Central memory CD4-positive, alpha-beta T cell (primary cell): ENCODE results near the gene ZMYND8.
"Not testable (repeated sequence)": the region's sequence is repeated elsewhere in the genome, so short reads cannot be mapped to it uniquely, and the experiment has no call there.

Experiments
- DNase-seq: peaks from one replicate; pipeline ENCODE4 v3.0.0; 2022

ZMYND8 gene

DNA sequence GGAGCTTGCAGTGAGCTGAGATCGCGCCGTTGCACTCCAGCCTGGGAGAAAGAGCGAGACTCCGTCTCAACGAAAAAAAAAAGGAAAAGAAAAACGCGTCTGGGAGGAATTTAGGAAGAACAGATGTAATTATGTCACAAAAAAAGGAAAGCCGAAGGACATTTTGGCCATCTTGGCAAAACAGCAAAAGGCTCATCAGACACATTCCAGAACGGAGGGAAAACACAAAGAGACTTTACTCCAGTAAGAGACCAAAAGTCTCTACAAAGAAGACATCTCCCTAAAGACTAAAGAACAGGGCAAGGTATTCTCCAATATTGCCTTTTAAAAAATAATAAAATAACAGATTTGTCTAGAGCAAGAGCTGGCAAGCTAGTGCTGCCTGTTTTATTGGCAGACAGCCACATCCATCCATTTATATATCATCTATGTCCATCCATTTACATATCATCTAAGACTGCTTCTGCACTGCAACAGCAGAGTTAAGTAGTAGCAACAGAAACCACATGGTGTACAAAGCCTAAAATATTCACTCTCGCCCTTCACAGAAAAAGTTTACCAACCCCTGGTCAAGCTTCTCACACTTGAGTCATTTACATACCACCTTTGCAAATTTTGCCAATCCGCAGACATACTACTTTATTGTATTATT lies 133.9 kb downstream of the ZMYND8 start:
- no peak for DNase-seq

DNA sequence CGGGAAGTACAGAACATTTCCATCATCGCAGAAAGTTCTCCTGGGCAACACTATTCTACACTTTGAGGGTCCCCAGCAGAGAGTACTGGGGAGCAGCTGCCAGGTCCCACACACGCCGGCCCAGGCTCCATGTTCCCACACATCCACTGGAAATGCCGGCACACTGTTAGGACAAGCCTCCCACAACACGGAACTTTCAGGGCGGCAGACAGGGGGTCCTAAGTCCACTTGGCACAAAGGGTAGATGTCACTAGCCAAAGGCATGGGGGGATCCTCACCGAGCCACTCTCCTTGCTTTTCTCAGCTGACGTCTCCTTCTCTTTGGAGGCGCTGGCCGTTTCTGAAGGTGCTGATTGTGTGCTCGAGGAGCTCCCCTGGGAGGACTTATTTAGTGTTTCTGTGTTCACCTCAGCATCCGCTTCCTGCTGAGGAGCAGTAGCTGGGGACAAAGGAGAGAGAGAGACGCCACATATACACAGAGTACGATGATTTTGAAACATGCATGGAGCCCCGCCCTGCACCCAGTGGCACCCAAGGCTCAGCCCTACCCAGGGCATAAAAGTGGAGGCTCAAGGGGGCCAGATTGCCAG lies 135.4 kb downstream of the ZMYND8 start:
- DNase-seq = no peak

DNA sequence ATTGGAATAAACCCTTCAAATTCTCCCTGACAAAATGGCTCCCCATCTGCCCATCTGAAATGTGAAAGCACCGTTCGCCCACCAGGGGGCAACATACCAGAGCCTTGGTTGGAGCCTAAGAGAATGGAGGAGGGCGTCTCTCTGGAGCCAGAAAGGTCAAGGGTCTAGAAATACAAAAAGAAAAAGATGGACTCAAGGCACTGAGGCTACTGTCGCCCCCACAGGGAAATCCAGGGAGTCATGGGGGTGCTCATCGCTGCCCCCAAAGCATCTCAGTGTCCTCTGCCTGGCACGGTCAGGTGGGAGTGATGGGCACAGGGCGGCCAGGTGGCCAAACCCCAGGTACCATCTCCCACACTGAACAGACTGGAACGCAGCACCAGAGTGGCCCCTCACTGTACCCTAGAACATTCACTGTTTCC lies 136.3 kb downstream of the ZMYND8 start:
- peak; percentile 11 for DNase-seq

DNA sequence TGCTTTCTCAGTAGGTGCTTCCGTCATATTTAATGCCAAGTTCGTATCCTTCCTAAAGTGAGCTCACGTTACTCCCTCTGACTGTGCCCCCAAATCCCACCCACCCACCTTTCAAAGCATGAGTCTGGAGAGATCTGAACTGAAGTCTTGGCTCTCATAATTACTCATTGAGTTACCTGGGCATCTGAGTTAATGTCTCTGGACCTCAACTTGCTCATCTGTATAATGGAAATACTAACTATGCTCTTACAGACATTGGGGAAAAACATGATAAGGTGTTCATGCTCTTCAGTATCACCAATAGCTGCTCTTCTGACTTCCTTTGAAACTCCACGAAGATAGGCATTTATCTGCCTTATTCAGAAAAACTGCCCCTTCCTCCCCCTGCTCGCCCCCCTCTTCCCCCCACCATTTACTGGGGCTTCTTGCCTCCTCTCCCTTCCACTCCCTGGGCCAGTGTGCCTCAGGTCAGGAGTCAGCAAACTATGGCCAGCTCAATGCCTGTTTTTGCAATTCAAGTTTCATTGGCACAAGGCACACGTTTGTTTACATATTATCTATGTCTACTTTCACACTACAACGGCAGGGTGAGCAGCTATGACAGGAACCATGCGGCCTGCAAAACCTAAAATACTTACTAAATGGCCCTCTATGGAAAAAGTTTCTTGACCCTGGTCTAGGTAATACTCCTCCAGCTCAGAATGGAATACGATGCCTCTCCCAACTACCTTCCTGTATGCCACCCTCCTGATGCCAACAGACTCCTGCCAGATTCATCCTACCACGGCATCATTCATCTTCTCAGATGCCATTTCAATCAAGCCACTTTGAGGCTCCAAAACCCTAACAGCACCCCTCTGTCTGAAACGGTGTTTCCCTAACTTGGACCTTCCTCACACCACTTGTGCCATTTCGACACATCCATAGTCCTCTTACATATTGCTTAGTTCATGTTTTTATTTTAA lies 138.7 kb downstream of the ZMYND8 start:
- DNase-seq = no peak

DNA sequence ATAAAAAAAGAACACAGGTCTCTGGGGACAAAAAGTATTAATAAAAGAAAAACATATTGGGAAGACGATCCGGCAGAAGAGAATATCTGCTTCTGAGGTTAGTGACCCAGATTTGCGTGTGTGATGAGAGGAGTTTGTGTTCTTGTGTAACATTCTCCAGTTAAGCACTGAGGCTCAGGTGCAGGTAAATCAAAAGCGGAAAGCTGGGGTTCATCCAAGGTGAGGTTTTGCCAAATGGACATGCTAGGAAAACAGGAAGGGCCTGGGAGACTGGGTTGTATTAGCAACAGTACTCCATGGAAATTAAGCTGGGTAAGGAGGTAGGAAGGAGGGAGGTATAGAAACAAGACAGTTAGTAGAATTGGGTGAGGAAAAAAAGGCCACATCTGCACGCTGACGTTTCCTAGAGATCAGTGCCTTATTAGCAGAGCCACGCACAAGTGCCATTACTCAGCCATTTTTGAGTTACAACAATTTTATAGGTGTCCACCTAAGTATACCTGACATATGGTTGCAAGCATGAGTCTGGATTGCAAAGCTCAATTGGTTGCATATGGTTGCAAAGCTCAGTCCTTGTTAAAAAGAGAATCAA lies 139.6 kb downstream of the ZMYND8 start:
- DNase-seq = no peak

DNA sequence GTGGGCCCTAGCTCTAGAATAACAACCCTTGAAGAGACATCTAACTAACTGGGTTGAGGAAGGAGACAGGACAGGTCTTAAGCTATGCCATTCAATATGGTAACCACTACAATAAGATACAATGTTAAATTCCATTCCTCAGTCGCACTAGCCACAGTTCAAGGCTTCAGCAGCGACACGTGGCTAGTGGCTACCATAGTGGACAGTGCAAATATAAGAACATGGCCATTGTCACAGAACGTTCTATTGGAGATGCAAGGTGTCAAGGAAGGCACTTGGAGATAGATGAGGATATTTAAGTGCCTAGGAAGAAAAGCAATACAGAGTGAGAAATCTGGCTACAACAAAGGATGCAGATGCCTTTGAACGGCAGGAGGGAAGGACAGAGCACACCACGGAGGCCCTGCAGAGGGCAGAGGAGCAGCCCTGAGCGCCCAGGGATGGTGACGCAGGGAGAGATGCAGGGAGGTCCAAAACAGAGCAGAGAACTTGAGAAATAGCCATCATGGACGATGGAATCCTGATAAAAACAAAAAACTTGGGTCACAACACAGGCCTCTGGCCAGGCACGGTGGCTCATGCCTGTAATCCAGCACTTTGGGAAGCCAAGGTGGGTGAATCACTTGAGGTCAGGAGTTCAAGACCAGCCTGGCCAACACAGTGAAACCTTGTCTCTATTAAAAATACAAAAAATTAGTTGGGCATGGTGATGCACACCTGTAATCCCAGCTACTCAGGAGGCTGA lies 140.7 kb downstream of the ZMYND8 start:
- no peak for DNase-seq

DNA sequence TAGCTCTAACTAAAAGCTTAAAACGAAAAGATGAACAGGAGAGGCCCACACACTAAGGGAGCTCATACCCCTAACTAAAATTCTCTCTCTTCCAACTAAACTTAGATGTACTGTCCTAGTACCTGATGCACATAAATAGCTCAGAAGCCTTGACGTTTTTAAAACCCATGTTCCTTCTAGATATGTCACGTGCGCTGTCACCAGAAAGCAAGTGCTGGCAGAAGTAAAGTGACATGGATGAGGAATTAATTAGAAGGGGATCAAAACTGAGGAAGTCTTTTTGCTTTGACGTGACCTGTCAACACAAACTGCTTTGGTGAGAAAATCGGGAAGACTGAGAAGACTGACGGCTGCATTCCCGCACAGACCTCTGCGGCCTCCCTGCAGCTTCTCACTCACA lies 142.5 kb downstream of the ZMYND8 start:
- no peak for DNase-seq

DNA sequence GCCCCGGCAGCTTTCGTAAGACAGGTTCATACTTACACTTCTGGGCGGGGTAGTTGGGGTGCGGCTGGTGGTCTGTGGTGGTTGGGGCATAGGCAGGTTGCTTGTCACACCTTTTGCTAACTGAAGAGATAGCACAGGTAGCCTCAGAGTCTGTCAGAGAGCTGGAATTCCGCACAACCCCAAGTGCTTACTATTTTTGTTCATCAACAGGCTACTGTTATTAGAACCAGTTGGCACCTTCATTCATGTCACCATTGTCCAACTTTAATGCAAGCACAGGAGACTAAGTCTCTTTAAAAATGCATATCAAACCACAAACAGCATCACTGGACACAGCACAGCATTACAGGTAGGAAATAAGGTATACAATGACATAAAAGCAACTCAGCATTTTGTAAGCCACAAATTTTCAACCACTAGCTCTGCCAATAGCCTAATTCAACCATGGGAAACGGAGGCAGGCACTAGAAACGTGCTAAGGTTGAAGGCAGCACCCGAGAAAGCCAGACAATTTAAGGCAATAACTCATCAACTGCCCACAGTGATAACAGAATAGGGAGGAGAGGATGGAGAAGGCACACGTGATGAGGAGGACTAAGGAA lies 143.8 kb downstream of the ZMYND8 start:
- no peak for DNase-seq

DNA sequence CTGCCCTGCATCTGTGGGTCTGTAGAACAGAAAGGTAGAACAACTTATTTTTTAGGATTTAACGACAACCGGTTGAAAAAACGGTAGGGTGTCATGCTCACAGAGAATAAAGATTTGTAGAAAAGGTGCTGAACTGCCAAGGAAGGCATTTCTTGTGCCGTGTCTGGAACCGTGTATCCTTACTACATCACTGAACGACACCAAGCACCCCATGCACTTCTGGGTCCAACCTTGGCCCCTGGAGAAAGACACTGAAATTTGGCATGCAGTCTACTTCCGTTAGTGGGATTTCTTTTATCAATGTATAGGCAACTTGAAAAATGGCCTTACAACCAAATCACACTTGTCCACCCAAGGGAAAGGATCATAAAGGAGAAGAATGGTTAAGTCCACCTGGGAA lies 145.5 kb downstream of the ZMYND8 start:
- DNase-seq = no peak

DNA sequence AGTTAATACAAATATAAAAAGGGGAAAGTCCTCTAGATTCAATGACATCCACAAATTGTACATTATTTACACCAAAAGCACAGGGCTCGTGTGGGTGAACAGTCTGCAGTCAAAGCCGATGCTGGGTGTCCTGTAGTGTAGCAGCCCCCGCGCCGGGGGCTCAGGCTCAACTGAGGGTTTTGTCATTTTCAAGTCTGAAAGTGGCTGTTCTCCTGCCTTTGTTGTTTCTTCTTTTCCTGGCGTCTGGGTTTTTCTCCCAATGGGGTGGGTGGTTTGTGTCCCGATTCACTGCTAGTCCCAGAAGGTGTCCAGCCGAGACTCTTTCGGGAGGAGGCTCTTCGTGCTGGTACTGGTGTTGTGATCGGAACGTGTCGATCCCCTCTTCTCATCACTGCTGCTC lies 146.0 kb downstream of the ZMYND8 start:
- DNase-seq = no peak

DNA sequence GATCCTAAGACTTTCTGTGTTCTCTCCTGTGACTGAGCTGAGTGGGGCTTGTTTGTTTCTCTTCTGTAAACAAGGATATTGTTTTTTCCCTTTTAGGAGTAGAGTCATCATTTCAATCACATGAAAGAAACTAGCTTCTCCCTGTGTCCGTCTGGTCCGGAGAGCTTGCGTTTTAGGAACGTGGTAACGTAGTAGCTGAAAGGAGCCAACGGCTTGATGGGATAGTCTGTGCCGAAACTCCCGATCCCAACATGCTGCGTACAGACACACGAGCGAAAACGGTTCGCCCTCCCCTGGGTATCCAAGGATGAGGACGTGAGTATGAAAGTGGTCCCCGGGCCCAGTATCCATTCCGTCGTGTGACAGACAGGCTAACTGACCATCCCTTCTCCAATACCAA lies 146.5 kb downstream of the ZMYND8 start:
- DNase-seq = no peak

DNA sequence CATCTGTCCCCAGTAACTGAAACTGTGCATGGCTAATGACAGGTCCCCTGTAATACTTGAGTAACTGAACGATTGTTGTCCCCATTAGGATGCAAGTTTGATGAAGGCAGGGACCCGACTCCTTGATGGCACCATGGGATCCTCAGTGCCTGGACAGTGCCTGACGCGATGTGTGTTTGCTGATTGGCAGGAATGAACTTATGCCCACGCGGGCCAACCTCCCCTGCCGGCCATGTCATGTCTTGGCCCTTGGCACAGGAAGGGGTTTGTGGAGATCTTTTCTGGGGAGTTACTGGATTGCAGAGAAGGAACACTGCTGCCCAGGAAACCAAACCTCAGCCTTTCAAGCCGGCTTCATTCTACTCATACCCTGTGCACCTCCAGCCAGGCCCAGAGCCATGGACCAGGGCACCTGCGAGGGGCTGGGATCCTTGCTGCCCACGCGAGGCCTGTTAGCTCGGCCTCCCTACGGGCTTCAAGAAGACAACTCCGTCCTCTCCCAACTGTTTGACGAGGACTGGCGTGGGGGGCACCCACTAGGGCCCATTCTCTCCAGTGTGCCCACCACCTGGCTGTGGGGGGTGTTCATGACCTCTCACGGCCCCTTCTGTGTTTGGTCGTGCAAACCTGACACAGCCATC lies 147.8 kb downstream of the ZMYND8 start:
- DNase-seq = no peak

DNA sequence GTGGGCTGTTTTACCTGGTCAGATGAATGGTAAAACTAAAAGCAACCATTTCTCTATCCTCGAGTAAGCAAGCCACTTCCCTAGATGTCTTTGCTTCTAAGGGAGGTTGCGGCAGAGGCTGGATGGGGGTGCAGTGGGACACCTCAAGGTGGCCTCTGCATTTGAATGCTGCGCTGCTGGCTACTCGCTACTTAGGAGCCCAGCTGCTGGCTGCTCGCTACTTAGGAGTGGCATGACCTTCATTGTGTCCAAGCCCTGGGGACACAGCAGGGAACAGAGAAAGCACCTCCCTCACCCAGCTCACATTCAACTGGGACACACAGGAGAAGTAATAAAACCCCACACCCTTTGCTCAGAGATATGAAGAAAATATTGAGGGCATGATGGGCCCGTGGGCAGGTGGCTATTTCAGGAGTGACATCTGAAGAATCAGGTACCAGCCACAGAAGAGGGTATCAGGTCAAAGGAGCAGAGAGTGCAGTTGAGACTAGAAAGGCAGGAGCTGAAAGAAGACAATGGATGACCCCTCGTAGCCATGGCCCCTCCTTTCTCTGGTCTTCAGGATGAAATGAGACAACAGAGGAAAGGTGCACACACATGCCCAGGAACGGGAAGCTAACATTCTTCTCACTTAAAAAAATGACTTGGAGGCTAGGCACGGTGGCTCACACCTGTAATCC lies 149.4 kb downstream of the ZMYND8 start:
- DNase-seq = no peak

DNA sequence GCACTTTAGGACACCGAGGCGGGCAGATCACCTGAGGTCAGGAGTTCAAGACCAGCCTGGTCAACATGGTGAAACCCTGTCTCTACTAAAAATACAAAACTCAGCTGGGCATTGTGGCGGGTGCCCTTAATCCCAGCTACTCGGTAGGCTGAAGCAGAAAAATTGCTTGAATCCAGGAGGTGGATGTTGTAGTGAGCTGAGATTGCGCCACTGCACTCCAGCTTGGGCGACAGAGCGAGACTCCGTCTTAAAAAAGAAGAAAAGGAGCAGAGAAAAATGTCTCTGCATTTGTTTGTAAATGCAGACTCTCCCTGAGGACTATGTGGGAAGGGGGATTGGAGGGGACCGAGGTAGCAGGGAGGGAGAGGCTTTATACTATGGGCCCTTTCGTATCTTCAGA lies 149.9 kb downstream of the ZMYND8 start:
- DNase-seq = not testable (repeated sequence)

DNA sequence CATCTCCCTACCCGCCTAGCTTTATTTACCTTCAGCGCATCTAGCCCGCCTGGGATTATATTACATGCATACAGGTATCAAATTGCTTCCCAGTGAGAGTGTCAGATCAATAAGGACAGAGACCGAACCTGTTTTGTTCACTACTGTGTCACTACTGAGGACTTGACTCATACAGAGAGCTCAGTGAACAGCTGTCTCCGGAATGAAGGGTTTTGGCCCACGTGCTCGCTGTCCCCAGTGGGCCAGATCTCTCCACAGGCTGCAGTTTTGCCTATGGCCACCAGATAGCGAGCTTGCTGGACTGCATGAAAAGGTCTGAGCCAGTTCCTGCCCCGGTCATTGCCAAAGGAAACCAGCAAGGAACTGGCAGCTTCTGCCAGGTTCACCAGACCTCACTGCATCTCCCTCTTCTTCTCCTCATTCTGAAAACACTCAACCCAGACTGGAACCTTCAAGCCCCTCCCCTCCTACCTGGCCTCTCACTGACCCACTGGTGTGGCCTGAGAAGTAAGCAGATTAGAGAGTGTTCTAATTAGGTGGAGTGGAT lies 150.8 kb downstream of the ZMYND8 start:
- no peak for DNase-seq

DNA sequence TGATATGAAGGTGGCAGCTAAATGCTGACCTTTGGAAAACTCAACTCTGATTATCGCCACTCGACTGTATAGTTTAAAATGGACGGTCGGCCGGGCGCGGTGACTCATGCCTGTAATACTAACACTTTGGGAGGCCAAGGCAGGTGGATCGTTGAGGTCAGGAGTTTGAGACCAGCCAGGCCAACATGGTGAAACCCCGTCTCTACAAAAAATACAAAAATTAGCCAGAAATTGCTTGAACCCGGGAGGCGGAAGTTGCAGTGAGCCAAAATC lies 151.7 kb downstream of the ZMYND8 start:
- not testable (repeated sequence) for DNase-seq

DNA sequence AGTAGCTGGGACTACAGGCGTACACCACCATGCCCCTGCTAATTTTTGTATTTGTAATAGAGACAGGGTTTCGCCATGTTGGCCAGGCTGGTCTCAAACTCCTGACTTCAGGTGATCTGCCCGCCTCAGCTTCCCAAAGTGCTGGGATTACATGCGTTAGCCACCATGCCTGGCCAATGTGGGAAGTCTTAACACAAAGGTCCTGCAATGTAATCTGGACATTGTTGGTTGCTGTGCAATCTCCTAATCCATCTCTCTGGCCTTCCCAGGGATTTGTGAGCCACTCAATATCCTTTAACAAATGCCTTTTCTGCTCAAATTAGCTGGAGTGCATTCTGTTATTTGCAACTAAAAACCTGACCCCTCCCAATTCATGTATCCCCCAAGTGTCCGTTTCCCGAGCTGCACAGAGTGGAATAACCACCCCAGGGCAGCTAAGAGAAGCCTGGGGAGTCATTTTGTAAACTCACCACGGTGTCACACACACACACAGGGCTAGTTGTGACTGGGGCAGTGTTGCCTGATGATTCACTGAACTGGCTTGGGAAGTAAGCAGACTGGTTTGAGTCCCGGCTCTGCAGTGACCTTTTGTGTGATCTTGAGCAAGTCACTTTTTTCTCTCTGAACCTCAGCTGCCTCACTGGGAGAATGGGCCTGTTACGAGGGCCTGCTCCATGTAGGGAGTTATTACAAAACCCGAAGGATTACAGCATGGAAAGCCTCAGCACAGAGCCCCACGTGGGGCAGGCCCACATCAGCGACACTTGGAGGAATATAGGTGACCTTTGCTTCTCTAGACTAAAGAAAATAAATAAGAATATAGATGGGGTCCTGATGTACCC lies 152.3 kb downstream of the ZMYND8 start:
- no peak for DNase-seq

DNA sequence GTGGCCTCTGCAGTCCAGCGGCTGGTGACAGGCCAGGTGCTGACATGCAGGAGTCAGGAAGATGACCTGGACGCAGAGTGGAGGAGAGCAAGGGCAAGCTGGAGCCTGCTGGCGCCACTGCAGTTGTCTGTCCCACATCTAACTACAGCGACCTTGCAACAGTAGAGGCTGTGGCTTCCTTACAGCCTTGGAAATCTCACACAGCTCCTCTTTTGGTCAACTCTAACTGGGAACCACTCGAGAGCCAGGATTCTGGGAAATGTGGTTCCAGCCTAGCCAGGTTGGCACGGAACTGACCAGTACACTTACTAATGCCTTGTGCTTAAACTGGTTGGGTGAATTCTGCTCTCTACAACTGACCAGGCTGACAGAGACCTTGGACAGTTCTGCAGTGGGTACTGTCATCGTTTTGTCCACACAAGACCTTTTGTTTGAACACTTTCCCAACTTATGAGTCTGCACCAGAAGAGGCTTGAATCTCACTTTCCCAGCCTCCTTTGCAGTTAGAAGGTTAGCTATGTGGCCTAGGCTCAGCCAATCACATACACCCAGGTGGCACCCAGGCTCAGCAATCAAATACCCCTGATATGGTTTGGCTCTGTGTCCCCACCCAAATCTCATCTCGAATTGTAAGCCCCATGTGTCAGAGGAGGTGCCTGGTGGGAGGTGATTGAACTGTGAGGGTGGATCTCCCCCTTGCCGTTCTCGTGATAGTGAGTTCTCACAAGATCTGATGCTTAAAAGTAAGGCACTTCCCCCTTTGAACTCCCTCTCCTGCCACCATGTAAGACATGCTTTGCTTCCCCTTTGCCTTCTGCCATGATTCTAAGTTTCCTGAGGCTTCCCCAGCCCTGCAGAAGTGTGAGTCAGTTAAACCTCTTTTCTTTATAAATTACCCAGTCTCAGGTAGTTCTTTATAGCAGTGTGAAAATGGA lies 153.5 kb downstream of the ZMYND8 start:
- DNase-seq = no peak
